Cardiac fibroblast (primary cell): ENCODE results near the gene MARCHF10.

Experiments
- DNase-seq, 2 donors: peaks; one replicate each; pipeline versions ENCODE4 v3.0.0 to v3.0.0-alpha.2; 2010; ENCODE audit warnings: low read depth in 2 of 2
- H3K4me3 ChIP-seq, 2 donors: replicated peaks in 1 of 2; 1 replicate in 1 of 2; 2 replicates in 1 of 2; pipeline ENCODE4 v1.5.1; 2011; ENCODE audit warnings: low read depth in 2 of 2, low read length in 2 of 2, mild to moderate bottlenecking in 2 of 2, moderate library complexity in 1 of 2
- TF ChIP-seq, protein P1 (sequence below): IDR thresholded peaks from one replicate; pipeline ENCODE4 v1.5.1; 2011; ENCODE audit warnings: low read depth, mild to moderate bottlenecking, low read length, inconsistent platforms

MARCHF10 gene

GRCh38 chr17:62755141-62755851, 52.8 kb downstream of the MARCHF10 start:
- DNase-seq = peak; percentile 25 to 58
- H3K4me3 ChIP-seq = no peak overlapping the region
- TF ChIP-seq, protein P1, sequence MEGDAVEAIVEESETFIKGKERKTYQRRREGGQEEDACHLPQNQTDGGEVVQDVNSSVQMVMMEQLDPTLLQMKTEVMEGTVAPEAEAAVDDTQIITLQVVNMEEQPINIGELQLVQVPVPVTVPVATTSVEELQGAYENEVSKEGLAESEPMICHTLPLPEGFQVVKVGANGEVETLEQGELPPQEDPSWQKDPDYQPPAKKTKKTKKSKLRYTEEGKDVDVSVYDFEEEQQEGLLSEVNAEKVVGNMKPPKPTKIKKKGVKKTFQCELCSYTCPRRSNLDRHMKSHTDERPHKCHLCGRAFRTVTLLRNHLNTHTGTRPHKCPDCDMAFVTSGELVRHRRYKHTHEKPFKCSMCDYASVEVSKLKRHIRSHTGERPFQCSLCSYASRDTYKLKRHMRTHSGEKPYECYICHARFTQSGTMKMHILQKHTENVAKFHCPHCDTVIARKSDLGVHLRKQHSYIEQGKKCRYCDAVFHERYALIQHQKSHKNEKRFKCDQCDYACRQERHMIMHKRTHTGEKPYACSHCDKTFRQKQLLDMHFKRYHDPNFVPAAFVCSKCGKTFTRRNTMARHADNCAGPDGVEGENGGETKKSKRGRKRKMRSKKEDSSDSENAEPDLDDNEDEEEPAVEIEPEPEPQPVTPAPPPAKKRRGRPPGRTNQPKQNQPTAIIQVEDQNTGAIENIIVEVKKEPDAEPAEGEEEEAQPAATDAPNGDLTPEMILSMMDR = no peak

DNA sequence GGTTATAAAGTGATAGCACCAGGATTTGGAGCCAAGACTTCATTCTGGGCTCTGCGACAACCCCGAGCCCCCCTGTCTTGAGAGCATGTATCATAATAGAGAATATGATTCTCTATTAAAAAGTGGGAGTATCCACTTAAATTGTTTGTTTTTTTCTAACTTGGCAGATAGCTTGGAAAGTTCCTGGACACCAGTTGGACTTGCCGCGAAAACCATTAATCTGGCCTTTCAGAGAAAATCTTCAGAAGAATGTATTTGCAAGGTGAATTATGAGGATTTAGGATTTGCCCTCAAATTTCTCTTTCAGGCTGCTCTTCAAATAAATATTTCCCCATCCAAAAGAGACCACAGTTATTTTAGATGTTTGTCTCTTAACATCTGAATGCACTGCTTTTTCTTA, 53.5 kb downstream of the MARCHF10 start:
- no peak overlapping the region for H3K4me3 ChIP-seq
- no peak for DNase-seq
- TF ChIP-seq, protein P1 = no peak

DNA sequence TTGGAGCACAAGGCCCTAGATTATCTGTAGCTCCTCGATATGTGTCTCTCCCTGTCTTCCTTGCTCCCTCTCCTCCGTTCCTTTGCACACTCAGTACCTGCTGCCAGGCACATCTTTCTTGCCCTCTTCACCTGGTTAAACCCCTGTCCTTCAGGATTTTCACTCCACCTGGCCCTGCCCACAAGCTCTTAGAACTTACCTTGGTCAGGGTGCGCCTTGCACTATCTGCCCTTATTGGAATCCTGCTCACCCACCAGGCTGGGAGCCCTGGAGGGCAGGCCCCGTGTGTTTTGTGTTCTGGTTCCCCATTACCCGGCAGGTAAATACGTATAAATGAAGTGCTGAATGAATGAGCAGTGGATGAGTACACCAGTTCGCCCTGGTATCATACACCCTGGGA, 54.6 kb downstream of the MARCHF10 start:
- TF ChIP-seq, protein P1 = no peak
- no peak for DNase-seq
- no peak overlapping the region for H3K4me3 ChIP-seq

DNA sequence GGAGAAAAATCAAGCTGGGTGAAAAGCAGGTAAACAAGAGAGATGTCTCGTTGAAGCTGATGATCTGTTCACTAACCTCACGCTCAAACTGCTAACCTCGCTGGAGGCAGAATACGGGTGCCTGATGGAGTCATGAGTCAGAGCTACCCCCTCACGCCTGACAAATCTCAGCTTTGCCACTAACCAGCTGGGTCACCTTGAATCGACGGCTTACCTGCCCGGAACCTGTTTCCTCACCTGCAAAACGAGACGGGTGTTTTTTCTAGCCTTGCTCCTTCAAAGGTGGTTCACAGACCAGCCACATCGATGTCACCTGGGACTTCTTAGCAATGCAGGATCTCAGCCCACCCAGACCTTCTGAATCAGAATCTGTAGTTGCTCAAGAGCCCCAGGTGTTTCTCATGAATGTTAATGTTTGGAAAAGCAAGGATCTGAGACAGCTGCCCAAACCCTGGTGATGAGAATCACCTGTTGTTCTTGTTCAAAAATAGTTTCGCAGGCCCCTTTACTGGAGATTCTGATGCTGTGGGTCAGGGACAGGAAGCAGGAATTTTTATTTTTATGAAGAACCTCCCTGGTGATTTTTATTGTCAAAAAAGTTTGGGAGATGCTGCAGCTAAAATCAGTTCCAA, 56.9 kb downstream of the MARCHF10 start:
- TF ChIP-seq, protein P1 = no peak
- no peak for DNase-seq
- H3K4me3 ChIP-seq = no peak overlapping the region

GRCh38 chr17:62750631-62751051, 57.5 kb downstream of the MARCHF10 start:
- TF ChIP-seq, protein P1 = no peak
- H3K4me3 ChIP-seq = no peak overlapping the region
- DNase-seq = no peak

- TF ChIP-seq, protein P1 = no peak
- DNase-seq = no peak
- no peak overlapping the region for H3K4me3 ChIP-seq
Measured at GRCh38 chr17:62749926-62750325, 58.2 kb downstream of the MARCHF10 start.
